GM12878 (cell line): ENCODE measurements around the gene CDH4. TPM values are rescaled to one million over a fixed set of nuclear protein-coding genes. Genes with fewer than 3 reads are reported as not detected.

Experiments
- ATAC-seq: fragments of 200-7000 bp; cut with Tn5 transposase; 3 replicates; pipeline ENCODE4 v1.9.1; 2020; ENCODE audit warnings: mild to moderate bottlenecking, moderate library complexity
- BruUV-seq: library from RNA; stranded (reverse); fragments of 400-500 nt; replicated peaks from 2 replicates; lab custom pipeline; 2021; lab: Mats Ljungman, UMichigan
- CTCF ChIA-PET: fragments of 300-600 bp; sonication (Branson Sonifier 250); formaldehyde crosslinking; extraction: SDS; loops from one replicate; lab custom pipeline; 2021; ENCODE audit warnings: inconsistent platforms; lab: Yijun Ruan, JAX
- POLR2A ChIA-PET: fragments of 350-600 bp; formaldehyde crosslinking; extraction: SDS; loops from one replicate; lab custom pipeline; 2021; ENCODE audit warnings: inconsistent platforms; lab: Charles Lee
- RAD21 ChIA-PET: fragments of 300-600 bp; sonication (Branson Sonifier 250); formaldehyde crosslinking; loops from one replicate; lab custom pipeline; 2023; ENCODE audit warnings: antibody characterized with exemption; ENCODE audit not compliant: unreplicated experiment; lab: Charles Lee
- SMC1A ChIA-PET: fragments of 300-600 bp; sonication (Branson Sonifier 250); formaldehyde crosslinking; loops from one replicate; lab custom pipeline; 2023; ENCODE audit not compliant: unreplicated experiment, uncharacterized antibody; lab: Charles Lee
- DNase-seq: peaks from one replicate; pipeline ENCODE4 v3.0.0-alpha.2; 2011; ENCODE audit warnings: low read depth, low spot score
- FAIRE-seq: peaks from 3 replicates; lab custom pipeline; 2011; peaks lifted over from hg19 to GRCh38; lab: Jason Lieb, UNC
- H2AFZ ChIP-seq: 2 replicates; pipeline ENCODE4 v1.6.0; 2011; ENCODE audit warnings: low read depth, low read length, control low read depth; ENCODE audit not compliant: control insufficient read depth
- H3K27ac ChIP-seq: 2 replicates; pipeline ENCODE4 v1.5.1; 2011; ENCODE audit warnings: control low read depth; ENCODE audit not compliant: control insufficient read depth, insufficient read depth
- H3K27me3 ChIP-seq, 2 experiments: replicated peaks in 1 of 2; 2 replicates each; pipeline versions ENCODE4 v1.6.0 to v1.6.1; 2011; ENCODE audit warnings: low read length in 1 of 2; ENCODE audit not compliant: control insufficient read depth in 2 of 2, insufficient read depth in 2 of 2
- H3K36me3 ChIP-seq, 2 experiments: 2 replicates each; pipeline ENCODE4 v1.5.1; 2011; ENCODE audit warnings: low read length in 1 of 2; ENCODE audit not compliant: control insufficient read depth in 2 of 2, insufficient read depth in 2 of 2
- H3K4me1 ChIP-seq: 2 replicates; pipeline ENCODE4 v1.6.1; 2011; ENCODE audit warnings: mild to moderate bottlenecking, low read length, moderate library complexity, mixed read lengths; ENCODE audit not compliant: control insufficient read depth, insufficient read depth
- H3K4me2 ChIP-seq: 2 replicates; pipeline ENCODE4 v1.6.0; 2011; ENCODE audit warnings: control low read depth; ENCODE audit not compliant: control insufficient read depth, insufficient read depth
- H3K4me3 ChIP-seq: fragments of 200-600 bp; sonication (generic); 2 replicates; pipeline ENCODE4 v1.5.1; 2016
- H3K79me2 ChIP-seq: 2 replicates; pipeline ENCODE4 v1.6.0; 2011; ENCODE audit warnings: low read length; ENCODE audit not compliant: control insufficient read depth, insufficient read depth
- H3K9ac ChIP-seq: 2 replicates; pipeline ENCODE4 v1.8.0; 2011; ENCODE audit warnings: low read length, control low read depth, mixed read lengths; ENCODE audit not compliant: control insufficient read depth, insufficient read depth
- H3K9me3 ChIP-seq: replicated peaks from 3 replicates; pipeline ENCODE4 v1.5.1; 2011; ENCODE audit warnings: mild to moderate bottlenecking, low read length; ENCODE audit not compliant: control insufficient read depth, insufficient read depth
- H4K20me1 ChIP-seq: 2 replicates; pipeline ENCODE4 v1.6.0; 2011; ENCODE audit not compliant: control insufficient read depth, insufficient read depth
- ASH2L ChIP-seq: fragments of 300-600, 200-600 bp; sonication (generic); IDR thresholded peaks from 2 replicates; pipeline ENCODE4 v1.6.1; 2017; ENCODE audit warnings: low read depth, mild to moderate bottlenecking, borderline replicate concordance
- CHD4 ChIP-seq: fragments of 200-600 bp; sonication (generic); IDR thresholded peaks from 2 replicates; pipeline ENCODE4 v1.6.1; 2016; ENCODE audit warnings: mild to moderate bottlenecking
- CREM ChIP-seq: IDR thresholded peaks from 2 replicates; pipeline ENCODE4 v1.6.1; 2014; ENCODE audit warnings: antibody characterized with exemption, low read depth
- IKZF1 ChIP-seq: fragments of 450-650 bp; conservative IDR thresholded peaks from 2 replicates; pipeline ENCODE4 v1.6.1; 2017; ENCODE audit warnings: antibody characterized with exemption, mild to moderate bottlenecking
- KDM1A ChIP-seq: fragments of 200-600 bp; sonication (generic); IDR thresholded peaks from 2 replicates; pipeline ENCODE4 v1.6.1; 2016; ENCODE audit warnings: borderline replicate concordance
- MEF2B ChIP-seq: fragments of 450-650 bp; IDR thresholded peaks from 2 replicates; pipeline ENCODE4 v1.6.1; 2018; ENCODE audit warnings: mild to moderate bottlenecking, moderate library complexity; ENCODE audit not compliant: partially characterized antibody, poor library complexity, severe bottlenecking
- NR2F1 ChIP-seq: fragments of 450-650 bp; conservative IDR thresholded peaks from 2 replicates; pipeline ENCODE4 v1.6.1; 2017; ENCODE audit warnings: mild to moderate bottlenecking
- SPI1 ChIP-seq: IDR thresholded peaks from 2 replicates; pipeline ENCODE4 v1.6.1; 2011; ENCODE audit warnings: low read depth, mild to moderate bottlenecking, low read length, moderate library complexity, borderline replicate concordance; ENCODE audit not compliant: insufficient read depth
- SUZ12 ChIP-seq: fragments of 200-600 bp; sonication (generic); IDR thresholded peaks from one replicate; pipeline ENCODE4 v1.6.1; 2018; ENCODE audit warnings: antibody characterized with exemption, mild to moderate bottlenecking; ENCODE audit not compliant: unreplicated experiment
- ZNF687 ChIP-seq: fragments of 450-650 bp; IDR thresholded peaks from 2 replicates; pipeline ENCODE4 v1.6.1; 2017; ENCODE audit warnings: mild to moderate bottlenecking, moderate library complexity
- WGBS: methylation state at CpG from one replicate; pipeline ENCODE4 v1.1.6; 2016; ENCODE audit warnings: low lambda C conversion rate; ENCODE audit not compliant: insufficient replicate concordance, insufficient coverage; ENCODE audit errors: missing lambda C conversion rate; 5-methylcytosine and 5-hydroxymethylcytosine counted together
- in situ Hi-C: fragments of 300-500 bp; cut with MboI; formaldehyde crosslinking; loops from 9 replicates; pipeline ENCODE4 v1.14.3; 2018; ENCODE audit warnings: mixed read lengths
- intact Hi-C: fragments of 100-400 bp; cut with micrococcal nuclease; formaldehyde crosslinking; loops from one replicate; pipeline ENCODE4 v1.14.2; 2022; ENCODE audit not compliant: unreplicated experiment
- polyA plus RNA-seq, 11 experiments: library from polyadenylated mRNA; depleted of rRNA in 4 of 11; unstranded in 6 of 11; stranded (reverse) in 5 of 11; fragments of >200 nt; fragmentation: Nextera tagmentation in 4 of 11; fragmentation: Illumina TruSeq in 1 of 11; extraction: Ambion mirVana in 4 of 11; extraction: Trizol in 1 of 11; gene quantifications; 1 replicate in 1 of 11; 2 replicates in 10 of 11; pipeline versions ENCODE4 v1.2.1 to v1.2.3, GENCODE V29; 2011 to 2016; ENCODE audit warnings: inconsistent platforms in 2 of 11, missing spikeins in 2 of 11, low read depth in 1 of 11
- total RNA-seq, 4 experiments: library from RNA; depleted of rRNA in 3 of 4; stranded (reverse); fragments of >200 nt in 3 of 4; fragmentation: Illumina TruSeq in 1 of 4; extraction: Trizol in 1 of 4; gene quantifications; 2 replicates each; pipeline versions ENCODE4 v1.2.1 to v1.2.3, GENCODE V29; 2013 to 2021
- TF ChIP-seq, protein P1 (sequence below): IDR thresholded peaks from 2 replicates; pipeline ENCODE4 v1.6.1; 2012; ENCODE audit warnings: low read depth, low read length, improper control_type of control experiment

CDH4 gene
- total and polyA plus RNA-seq, 10 of the 15 experiments (the other 5 are each of a cell fraction or from before 2014, with no cell fraction given): not detected

DNA sequence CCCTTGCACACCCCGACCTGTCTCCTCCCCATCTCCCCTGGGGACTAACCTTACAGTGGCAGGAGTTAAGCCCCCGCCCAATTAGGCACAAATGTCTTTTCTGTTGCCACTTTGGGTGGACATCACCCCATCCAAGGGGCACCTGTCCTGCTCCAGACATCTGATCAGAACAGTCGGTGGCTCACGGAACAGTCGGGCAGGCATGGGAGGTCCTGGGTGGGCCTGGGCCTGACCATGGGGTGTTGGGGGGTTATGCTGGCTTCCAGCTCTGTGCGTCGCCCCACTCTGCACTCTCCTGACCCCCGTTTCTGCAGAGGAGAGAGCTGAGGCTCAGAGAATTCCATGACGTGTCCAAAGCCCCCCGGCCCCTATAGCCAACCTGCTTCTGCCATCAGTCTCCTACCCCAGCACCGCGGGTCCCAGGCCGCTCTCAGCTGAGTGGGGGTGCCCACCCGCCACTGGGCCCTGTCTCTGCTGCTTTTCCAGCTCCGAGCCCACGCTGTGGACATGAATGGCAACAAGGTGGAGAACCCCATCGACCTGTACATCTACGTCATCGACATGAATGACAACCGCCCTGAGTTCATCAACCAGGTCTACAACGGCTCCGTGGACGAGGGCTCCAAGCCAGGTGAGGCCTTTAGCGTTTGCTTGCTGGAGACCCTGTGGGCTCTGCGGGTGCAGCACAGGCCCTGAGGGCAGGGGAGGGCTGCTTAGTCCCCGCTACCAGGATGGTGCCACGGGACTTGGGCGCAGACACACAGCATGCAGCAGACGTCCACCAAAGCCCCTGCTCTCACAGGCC is 600.4 kb downstream of the CDH4 start (continued):
- no peak for TF ChIP-seq CREM
- TF ChIP-seq, protein P1, sequence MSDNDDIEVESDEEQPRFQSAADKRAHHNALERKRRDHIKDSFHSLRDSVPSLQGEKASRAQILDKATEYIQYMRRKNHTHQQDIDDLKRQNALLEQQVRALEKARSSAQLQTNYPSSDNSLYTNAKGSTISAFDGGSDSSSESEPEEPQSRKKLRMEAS: no peak
- TF ChIP-seq IKZF1: no peak

DNA sequence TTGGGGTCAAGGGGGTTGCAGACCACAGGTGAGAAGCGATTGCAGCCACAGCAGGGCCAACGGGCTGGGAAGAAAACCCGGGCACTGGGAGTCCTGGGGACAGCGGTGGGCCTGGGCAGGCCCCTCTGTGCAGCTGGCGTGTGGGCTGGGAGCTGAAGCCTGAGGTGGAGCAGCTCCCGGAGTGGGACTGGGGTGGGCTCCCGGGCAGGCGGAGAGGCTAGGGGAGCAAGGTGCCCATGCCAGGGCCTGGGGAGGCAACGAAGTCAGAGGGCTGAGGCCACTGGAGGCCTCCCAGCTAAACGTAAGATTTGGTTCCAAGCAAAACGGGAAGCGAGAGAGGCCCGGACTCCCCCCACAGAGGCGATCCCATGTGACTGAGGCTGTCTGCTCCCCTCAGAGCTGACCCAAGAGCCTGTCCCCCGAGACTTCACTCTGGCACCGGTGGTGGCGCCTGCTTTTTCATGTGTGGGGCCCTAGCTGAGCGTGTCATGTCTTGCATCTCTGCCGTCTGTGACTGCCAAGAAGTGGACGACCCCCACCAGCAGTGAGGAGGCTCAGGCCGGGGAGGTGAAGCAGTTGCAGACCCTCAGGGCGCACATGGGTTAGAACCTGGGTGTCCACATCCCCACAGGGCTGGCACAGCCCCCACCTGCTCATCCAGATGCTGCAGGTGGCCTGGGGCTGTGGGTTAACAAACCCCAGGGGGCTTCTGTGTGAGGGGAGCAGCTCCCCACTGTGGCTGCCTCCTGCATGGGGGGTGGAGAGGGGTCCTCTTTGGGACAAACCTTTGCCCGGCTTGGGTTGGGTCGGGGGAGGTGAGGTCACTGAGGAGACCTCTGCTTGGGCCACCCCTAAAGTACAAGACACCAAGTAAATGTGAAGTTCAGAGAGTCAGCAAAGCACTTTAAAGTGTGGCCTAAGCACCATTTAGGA is 601.3 kb downstream of the CDH4 start:
- FAIRE-seq: no peak
- RAD21 ChIA-PET: no interaction called here
- H3K9ac ChIP-seq: no peak overlapping the region
- H3K4me2 ChIP-seq: no peak overlapping the region
- H3K36me3 ChIP-seq: no peaks in the 10 kb centered on the region
- intact Hi-C loops: no loop called here
- CTCF ChIA-PET: no interaction called here
- no TSS peak for BruUV-seq
- POLR2A ChIA-PET: no interaction called here
- TF ChIP-seq ZNF687: no peak
- no peak for TF ChIP-seq SUZ12
- TF ChIP-seq NR2F1: 0 out of 2 replicates have a peak, but pooled peaks have one; percentile 27
- TF ChIP-seq KDM1A: no peak
- no peak for TF ChIP-seq ASH2L
- peak; percentile 64 for TF ChIP-seq MEF2B
- TF ChIP-seq SPI1: peak; percentile 47; the same call in 1 of the 2 replicates
- TF ChIP-seq CHD4: no peak
- no peak overlapping the region for H3K27ac ChIP-seq
- no peaks in the 10 kb centered on the region for H3K4me1 ChIP-seq
- no peaks in the 10 kb centered on the region for H3K79me2 ChIP-seq
- H4K20me1 ChIP-seq: no peaks in the 10 kb centered on the region
- H3K4me3 ChIP-seq: no peak overlapping the region
- H2AFZ ChIP-seq: no peak overlapping the region
- in situ Hi-C loops: no loop called here
- peak; percentile 37; the same call in 2 of the 3 replicates for ATAC-seq
- H3K9me3 ChIP-seq: no peaks in the 10 kb centered on the region
- SMC1A ChIA-PET: no interaction called here
- 37% methylated on average over 24 of the region's 24 CpGs for WGBS
- H3K27me3 ChIP-seq: no peaks in the 10 kb centered on the region
- DNase-seq: no peak
